Prostate gland (tissue), 2 donors: Measurements from ENCODE around the gene SNX32.

Experiments used
- CTCF ChIP-seq, 4 experiments: fragments of 200-600 bp in 2 of 4; fragments of 450-650 bp in 2 of 4; sonication (generic) in 2 of 4; IDR thresholded peaks; 1 replicate in 3 of 4; 2 replicates in 1 of 4; pipeline ENCODE4 v1.5.1; 2016 to 2019; ENCODE audit warnings: antibody characterized with exemption in 4 of 4, mild to moderate bottlenecking in 2 of 4, moderate library complexity in 2 of 4
- POLR2AphosphoS5 ChIP-seq: sonication (generic); formaldehyde crosslinking; IDR thresholded peaks from one replicate; pipeline ENCODE4 v1.6.1; 2017; ENCODE audit warnings: antibody characterized with exemption

DNA sequence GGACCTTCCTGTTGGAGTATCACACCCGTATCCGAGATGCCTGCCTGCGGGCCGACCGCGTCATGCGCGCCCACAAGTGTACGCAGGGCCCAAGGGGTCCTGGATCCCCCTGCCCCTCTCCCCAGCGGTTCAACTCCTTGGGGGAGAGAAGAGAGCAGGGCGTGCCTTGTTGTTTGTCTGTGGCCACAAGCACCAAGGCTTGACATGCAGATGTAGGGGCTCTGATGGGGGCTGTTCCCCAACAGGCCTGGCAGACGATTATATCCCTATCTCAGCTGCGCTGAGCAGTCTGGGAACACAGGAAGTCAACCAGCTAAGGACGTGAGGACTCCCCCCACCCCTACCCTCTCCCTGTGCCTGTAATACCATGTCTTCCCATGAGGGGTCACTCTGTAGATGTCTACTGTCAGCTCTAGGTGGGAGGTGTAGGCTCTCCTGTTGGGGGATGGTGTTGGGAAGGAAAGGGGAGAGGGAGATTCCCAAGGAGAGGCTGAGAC is 17.4 kb downstream of the SNX32 start:
- TF ChIP-seq CTCF (IDR thresholded peaks at IDR 0.05) (no peak), POLR2AphosphoS5 (no peak)
